Iris pigment epithelial cell (primary cell): ENCODE measurements around the gene SRP14.
A peak's percentile ranks its signal among the peaks of the same experiment; 100 is the strongest.

ENCODE experiments used
- DNase-seq: peaks from one replicate; pipeline ENCODE4 v3.0.0-alpha.2; 2011; ENCODE audit warnings: low read depth

The SRP14 gene

GRCh38 chr15:40067921-40068624, 29.1 kb upstream of the SRP14 start:
- no peak for DNase-seq

- DNase-seq = peak; percentile 49
These were observed 27.6 kb upstream of the SRP14 start for GRCh38 chr15:40066589-40066988.

GRCh38 chr15:40065166-40065565, 26.2 kb upstream of the SRP14 start:
- no peak for DNase-seq

- peak; percentile 98 for DNase-seq
These were observed 25.4 kb upstream of the SRP14 start for GRCh38 chr15:40064231-40064894.

GRCh38 chr15:40063563-40064011, 24.6 kb upstream of the SRP14 start:
- peak; percentile 85 for DNase-seq

GRCh38 chr15:40062816-40063562, 24.0 kb upstream of the SRP14 start:
- DNase-seq = no peak

- DNase-seq = no peak
These were observed 22.4 kb upstream of the SRP14 start for GRCh38 chr15:40061212-40061901.

GRCh38 chr15:40060236-40060961, 21.4 kb upstream of the SRP14 start:
- no peak for DNase-seq

GRCh38 chr15:40059821-40060220, 20.8 kb upstream of the SRP14 start:
- no peak for DNase-seq

GRCh38 chr15:40058476-40059140, 19.6 kb upstream of the SRP14 start:
- DNase-seq = peak; percentile 88

GRCh38 chr15:40055576-40056293, 16.8 kb upstream of the SRP14 start:
- DNase-seq = no peak

- peak; percentile 47 for DNase-seq
These were observed 16.0 kb upstream of the SRP14 start for GRCh38 chr15:40054855-40055575.

- no peak for DNase-seq
These were observed 15.5 kb upstream of the SRP14 start for GRCh38 chr15:40054605-40054854.

- DNase-seq = no peak
These were observed 15.0 kb upstream of the SRP14 start for GRCh38 chr15:40053831-40054604.

GRCh38 chr15:40053079-40053830, 14.3 kb upstream of the SRP14 start:
- no peak for DNase-seq

- no peak for DNase-seq
These were observed 13.6 kb upstream of the SRP14 start for GRCh38 chr15:40052604-40053003.

GRCh38 chr15:40051616-40052415, 12.8 kb upstream of the SRP14 start:
- DNase-seq = no peak
